ENCODE data around the gene PROC.

The PROC gene

GRCh38 chr2:127401757-127402695 is 16.2 kb upstream of the PROC start:
- TF ChIP-seq CTCF (IDR thresholded peaks at IDR 0.05; ENCODE audit: low read depth, low read length, missing control alignments), result no peak
- no peak for DNase-seq (ENCODE audit: extremely low read depth, low read depth)

GRCh38 chr2:127403460-127403859 is 14.8 kb upstream of the PROC start:
- H3K4me3 ChIP-seq (replicated peaks; ENCODE audit: low read depth, low read length), result no peak overlapping the region
- DNase-seq (ENCODE audit: extremely low read depth, low read depth), result no peak
- no peak for TF ChIP-seq CTCF (IDR thresholded peaks at IDR 0.05; ENCODE audit: low read depth, low read length, missing control alignments)

More at GRCh38 chr2:127401757-127402695, 16.2 kb upstream of the PROC start:
- H3K4me3 ChIP-seq (replicated peaks; ENCODE audit: low read depth, low read length), result no peak overlapping the region

- TF ChIP-seq CTCF (IDR thresholded peaks at IDR 0.05; ENCODE audit: low read depth, low read length, missing control alignments), result no peak
- H3K4me3 ChIP-seq (replicated peaks; ENCODE audit: low read depth, low read length), result no peak overlapping the region
- no peak for DNase-seq (ENCODE audit: extremely low read depth, low read depth)
Measured at GRCh38 chr2:127404466-127405254, 13.6 kb upstream of the PROC start.

- TF ChIP-seq CTCF (IDR thresholded peaks at IDR 0.05; ENCODE audit: low read depth, low read length, missing control alignments), result no peak
- no peak for DNase-seq (ENCODE audit: extremely low read depth, low read depth)
- no peak overlapping the region for H3K4me3 ChIP-seq (replicated peaks; ENCODE audit: low read depth, low read length)
Measured at GRCh38 chr2:127405255-127405610, 13.0 kb upstream of the PROC start.

- TF ChIP-seq CTCF (IDR thresholded peaks at IDR 0.05; ENCODE audit: low read depth, low read length, missing control alignments), result no peak
- no peak overlapping the region for H3K4me3 ChIP-seq (replicated peaks; ENCODE audit: low read depth, low read length)
- DNase-seq (ENCODE audit: extremely low read depth, low read depth), result no peak
Measured at GRCh38 chr2:127406454-127406853, 11.8 kb upstream of the PROC start.

- no peak for TF ChIP-seq CTCF (IDR thresholded peaks at IDR 0.05; ENCODE audit: low read depth, low read length, missing control alignments)
- no peak overlapping the region for H3K4me3 ChIP-seq (replicated peaks; ENCODE audit: low read depth, low read length)
- no peak for DNase-seq (ENCODE audit: extremely low read depth, low read depth)
Measured at GRCh38 chr2:127407091-127407490, 11.1 kb upstream of the PROC start.
